ENCODE data around the gene TMC4. TPM values are rescaled to one million over a fixed set of nuclear protein-coding genes. Genes with fewer than 3 reads are reported as not detected.

TMC4 gene
- total RNA-seq, result 0.87 TPM in 1 of 2 replicates, not detected in the other

GRCh38 chr19:54172471-54173358 is at the start of gene TMC4:
TMC4 (minus strand) TSS chr19:54173160; CDS start chr19:54173117, 43 bp downstream.

DNA sequence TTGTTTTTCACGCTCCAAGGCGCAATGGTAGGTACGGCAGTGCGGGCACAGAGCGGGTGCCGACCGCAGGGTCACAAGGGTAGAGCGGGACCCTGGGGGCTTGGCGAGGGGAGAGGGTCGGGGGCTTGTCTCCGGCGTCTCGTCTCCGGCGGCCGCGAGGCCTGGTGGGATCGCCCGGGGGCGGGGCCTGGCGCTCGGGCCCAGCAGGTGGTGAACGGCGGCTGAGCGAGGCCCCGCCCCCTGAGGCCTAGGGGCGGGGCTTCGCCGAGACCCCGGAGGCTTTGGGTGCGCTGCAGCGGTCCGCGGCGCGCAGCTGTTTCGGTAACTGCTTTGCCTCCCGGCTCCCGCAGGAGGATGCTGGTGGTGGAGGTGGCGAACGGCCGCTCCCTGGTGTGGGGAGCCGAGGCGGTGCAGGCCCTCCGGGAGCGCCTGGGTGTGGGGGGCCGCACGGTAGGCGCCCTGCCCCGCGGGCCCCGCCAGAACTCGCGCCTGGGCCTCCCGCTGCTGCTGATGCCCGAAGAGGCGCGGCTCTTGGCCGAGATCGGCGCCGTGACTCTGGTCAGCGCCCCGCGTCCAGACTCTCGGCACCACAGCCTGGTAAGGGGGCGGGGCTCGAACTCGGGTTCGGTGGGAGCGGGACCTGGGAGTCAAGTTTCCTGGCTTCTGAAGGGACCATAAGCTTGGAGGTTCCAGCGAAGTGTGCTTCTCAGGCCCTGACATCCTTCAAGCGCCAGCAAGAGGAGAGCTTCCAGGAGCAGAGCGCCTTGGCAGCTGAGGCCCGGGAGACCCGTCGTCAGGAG is 18.3 kb upstream of the TMC4 start, which contains the start of gene TSEN34:
Gene TSEN34 (plus strand): TSS at position 298 of the 800 bp plus-strand sequence. CDS start 57 bp downstream, at position 355.

GRCh38 chr19:54189145-54189734 is 16.3 kb upstream of the TMC4 start, which contains the start of gene MBOAT7:
MBOAT7 (minus strand) TSS chr19:54189580; CDS start chr19:54188508, 1,072 bp downstream.

DNA sequence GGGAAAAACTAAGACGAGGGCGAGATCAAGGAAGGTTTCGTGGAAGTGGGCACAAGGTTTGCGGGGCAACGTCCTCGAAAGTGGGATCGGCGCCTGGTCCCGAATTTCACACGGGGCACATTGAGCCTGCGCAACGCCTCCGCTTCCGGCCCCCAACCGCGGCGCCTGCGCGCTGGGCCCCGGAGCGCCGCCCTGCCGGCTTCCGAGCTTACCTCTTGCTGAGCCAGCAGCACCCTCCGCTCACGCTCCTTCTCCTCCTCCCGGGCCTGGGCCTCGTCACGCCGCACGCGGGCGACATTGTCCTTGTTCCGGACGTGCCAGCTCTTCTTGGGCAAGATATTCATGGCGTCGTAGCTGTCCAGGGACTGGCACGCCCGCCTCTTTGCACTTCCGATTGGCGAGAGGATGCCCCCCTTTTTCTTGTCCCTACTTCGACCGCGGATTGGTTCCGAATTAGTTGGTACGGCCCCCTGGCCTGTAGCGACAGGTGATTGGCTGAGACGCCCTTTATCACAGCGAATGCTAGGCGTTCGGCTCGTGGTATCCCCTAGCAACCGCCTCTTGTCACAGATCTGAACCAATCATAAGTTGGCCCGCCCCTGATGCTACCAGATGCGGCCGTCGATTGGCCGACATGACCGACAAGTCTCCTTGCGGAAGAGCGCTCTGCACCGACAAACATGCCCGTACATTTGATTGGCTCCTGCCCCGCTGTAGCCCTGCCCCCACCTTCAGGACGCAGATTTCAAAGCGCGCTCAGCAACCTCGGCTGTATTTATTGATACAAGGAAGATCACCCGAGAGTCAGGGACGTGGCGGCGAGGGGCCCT is 13.4 kb downstream of the TMC4 start, which contains the start of gene LENG1:
Gene LENG1 (minus strand): TSS at position 370 of the 830 bp plus-strand sequence. CDS start 26 bp downstream, at position 344.

GRCh38 chr19:54137699-54138488 is 35.1 kb downstream of the TMC4 start, which contains the start of gene CNOT3:
CNOT3 (plus strand) TSS chr19:54137762; CDS start chr19:54142979, 5,217 bp downstream.

GRCh38 chr19:54115109-54116063 is 57.6 kb downstream of the TMC4 start, which contains the start of the genes PRPF31 and TFPT:
PRPF31 (plus strand) TSS chr19:54115754; CDS start chr19:54118279, 2,525 bp downstream.
TFPT (minus strand) TSS chr19:54115657; CDS start chr19:54115269, 388 bp downstream.

Other genes with a start within 250 kb of the TMC4 start
- gene CACNG8, start 210.2 kb downstream of the TMC4 start, total RNA-seq, result under 0.01 TPM in 2 replicates
- 0.11 TPM in 1 of 2 replicates, not detected in the other for gene CACNG6, start 181.5 kb downstream of the TMC4 start, total RNA-seq
- gene VSTM1, start 109.3 kb downstream of the TMC4 start, total RNA-seq, result not detected in 2 replicates
- gene TARM1, start 91.8 kb downstream of the TMC4 start, total RNA-seq, result not detected in 2 replicates
- 0.22 and 0.50 TPM in 2 replicates for gene OSCAR, start 72.4 kb downstream of the TMC4 start, total RNA-seq
- gene NDUFA3, start 70.3 kb downstream of the TMC4 start, total RNA-seq, result 14.0 and 14.7 TPM in 2 replicates
- gene TFPT, start 57.5 kb downstream of the TMC4 start, total RNA-seq, result 11.0 and 13.7 TPM in 2 replicates
- gene PRPF31, start 57.4 kb downstream of the TMC4 start, total RNA-seq, result 45.1 and 80.0 TPM in 2 replicates
- 15.4 and 17.7 TPM in 2 replicates for gene CNOT3, start 35.4 kb downstream of the TMC4 start, total RNA-seq
- gene LENG1, start 13.4 kb downstream of the TMC4 start, total RNA-seq, result 7.7 and 8.0 TPM in 2 replicates
- 57.2 and 59.2 TPM in 2 replicates for gene MBOAT7, start 16.4 kb upstream of the TMC4 start, total RNA-seq
- 62.9 and 76.0 TPM in 2 replicates for gene TSEN34, start 18.1 kb upstream of the TMC4 start, total RNA-seq
- gene RPS9, start 27.7 kb upstream of the TMC4 start, total RNA-seq, result 1,269 and 1,778 TPM in 2 replicates
- not detected in 2 replicates for gene LILRB3, start 49.8 kb upstream of the TMC4 start, total RNA-seq
- gene LILRA6, start 69.6 kb upstream of the TMC4 start, total RNA-seq, result not detected in 2 replicates
- not detected in 2 replicates for gene LILRB5, start 84.1 kb upstream of the TMC4 start, total RNA-seq
- gene LILRB2, start 108.0 kb upstream of the TMC4 start, total RNA-seq, result not detected in 2 replicates
- gene LILRA5, start 140.0 kb upstream of the TMC4 start, total RNA-seq, result not detected in 2 replicates
- not detected in 2 replicates for gene LILRA4, start 166.0 kb upstream of the TMC4 start, total RNA-seq
- gene LAIR1, start 191.8 kb upstream of the TMC4 start, total RNA-seq, result not detected in 2 replicates
- gene TTYH1, start 242.3 kb upstream of the TMC4 start, total RNA-seq, result not detected in 2 replicates

Measured in uterine smooth muscle cell (primary cell).